ENCODE results near the gene TNNC2.
A peak's percentile ranks its signal among the peaks of the same experiment; 100 is the strongest.
"Not testable (repeated sequence)": the region's sequence is repeated elsewhere in the genome, so short reads cannot be mapped to it uniquely, and the experiment has no call there.

The TNNC2 gene

DNA sequence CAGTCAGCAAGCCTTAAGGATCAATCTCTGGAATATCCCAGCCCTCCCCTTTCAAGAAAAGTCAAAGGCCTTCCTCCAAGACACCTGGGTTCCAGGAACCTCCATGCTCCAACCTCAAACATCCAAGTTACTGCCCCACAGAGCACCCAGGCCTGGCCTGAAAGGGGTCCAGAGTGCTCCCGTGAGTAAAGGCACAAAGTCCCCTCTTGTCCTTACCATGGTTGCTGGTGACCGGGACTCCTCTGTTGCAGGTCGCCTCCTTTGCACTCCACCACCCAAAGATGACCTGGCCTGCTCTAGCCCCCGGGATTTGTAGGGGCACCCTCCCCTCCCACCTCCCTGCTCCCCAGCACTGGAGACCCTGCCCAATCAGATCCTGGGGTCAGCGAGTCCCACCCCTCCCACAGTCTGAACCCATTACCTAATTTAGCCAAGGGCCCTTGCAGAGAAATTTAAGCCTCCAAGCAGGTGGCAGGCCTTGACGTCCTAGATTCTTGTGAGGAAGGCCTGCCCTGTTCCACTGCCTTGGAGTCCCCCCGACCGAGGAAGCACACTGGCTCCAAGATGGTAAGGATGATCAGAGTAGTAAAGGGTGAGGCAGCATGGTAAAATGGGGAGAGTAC lies at the start of gene TNNC2:
TNNC2 (minus strand) TSS at position 283 of the 623 bp plus-strand sequence; CDS start at position 219, 64 bp downstream.
- DNase-seq (ENCODE audit: low read depth, low spot score), result no peak

DNA sequence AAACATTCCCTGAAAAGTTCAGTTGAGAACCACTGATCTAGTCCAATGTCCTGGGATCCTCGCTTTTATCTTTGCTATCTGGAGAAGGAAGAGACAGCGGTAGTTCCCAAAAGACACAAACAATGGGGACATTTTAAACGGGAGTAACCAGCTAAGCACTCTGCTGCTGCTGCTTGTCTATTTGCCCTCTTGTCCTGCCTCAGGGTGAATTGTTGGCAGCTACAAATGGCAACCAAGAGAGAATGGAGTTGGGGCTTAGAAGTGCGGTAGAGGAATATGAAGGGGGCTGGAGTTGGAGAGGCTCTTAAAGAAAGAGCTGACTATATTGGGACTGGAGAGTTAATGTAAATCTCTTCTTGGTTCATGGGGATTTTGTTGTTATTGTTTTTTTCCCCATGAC lies 47.5 kb upstream of the TNNC2 start:
- DNase-seq (ENCODE audit: low read depth, low spot score), result no peak

DNA sequence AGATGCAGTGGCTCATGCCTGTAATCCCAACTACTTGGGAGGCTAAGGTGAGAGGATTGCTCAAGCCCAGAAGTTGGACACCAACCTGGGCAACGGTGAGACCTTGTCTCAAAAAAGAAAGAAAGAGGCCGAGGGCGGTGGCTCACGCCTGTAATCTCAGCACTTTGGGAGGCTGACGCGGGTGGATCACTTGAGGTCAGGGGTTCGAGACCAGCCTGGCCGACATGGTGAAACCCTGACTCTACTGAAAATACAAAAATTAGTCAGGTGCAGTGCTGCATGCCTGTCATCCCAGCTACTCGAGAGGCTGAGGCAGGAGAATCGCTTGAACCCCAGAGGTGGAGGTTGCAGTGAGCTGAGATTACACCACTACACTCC lies 47.0 kb upstream of the TNNC2 start:
- not testable (repeated sequence) for DNase-seq (ENCODE audit: low read depth, low spot score)

DNA sequence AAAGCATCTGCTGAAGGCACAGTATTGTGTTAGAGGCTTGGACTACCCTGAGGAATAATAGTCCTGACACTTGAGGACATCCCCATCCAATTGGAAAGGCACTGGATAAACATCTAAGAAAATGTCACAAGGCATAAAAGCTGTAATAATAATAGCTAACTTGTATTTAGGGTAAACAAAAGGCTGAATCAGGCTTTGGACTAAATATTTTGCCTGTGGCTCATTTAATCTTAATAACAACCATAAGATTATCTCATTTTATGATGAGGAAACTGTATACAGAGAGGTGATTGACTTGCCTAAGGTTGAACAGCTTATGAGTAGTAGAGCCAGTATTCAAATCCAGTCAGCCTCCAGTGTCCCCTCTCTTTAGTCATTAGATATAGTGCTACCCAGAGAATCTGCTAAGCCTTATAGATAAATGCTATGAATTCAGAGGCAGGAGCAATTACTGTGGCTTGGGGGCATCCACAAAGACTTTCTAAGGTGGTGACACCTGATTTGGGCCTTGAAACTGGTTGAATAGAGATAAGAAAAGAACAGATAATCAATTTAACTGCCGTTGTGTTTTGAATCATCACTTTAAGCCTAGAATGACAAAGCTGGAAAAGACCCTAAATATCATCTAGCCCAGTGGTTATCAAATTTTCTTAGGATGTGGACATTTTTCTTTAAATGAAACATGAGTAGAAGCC lies 46.4 kb upstream of the TNNC2 start:
- DNase-seq (ENCODE audit: low read depth, low spot score), result no peak

DNA sequence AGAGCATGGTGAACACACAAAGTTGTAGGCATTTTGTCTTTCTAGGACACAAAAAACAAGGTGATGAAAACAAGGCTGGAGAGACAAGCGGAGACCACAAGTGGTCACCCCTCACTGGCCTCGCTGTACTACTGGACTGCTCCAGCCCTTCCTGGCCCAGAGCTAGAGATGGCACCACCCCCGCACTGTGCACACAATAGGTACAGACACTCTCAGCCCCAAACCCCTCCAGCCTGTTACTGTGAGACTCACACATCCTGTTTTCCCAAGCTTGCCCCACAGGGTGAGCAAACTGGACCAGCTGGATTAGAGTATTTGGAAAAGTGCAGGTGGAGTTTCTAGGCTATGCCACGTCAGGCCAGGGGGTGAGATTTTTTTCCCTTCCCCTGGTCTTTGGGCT lies 45.5 kb upstream of the TNNC2 start:
- no peak for DNase-seq (ENCODE audit: low read depth, low spot score)

DNA sequence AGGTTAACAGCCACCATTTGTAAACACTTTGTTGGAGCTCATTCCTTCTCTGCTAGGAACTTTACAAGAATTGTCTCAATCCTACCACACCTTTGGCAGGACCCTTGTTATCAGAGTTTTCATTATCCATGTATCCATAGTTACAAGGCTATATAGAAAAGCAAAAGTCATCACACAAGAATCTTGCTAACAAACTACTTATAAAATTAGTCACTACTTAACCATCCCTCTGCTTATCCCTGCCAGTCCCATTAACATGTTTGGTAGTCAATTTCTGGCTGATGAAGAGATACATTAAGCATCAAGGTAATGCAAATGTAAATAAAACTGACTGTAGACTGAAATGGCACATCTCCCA lies 40.7 kb upstream of the TNNC2 start:
- DNase-seq (ENCODE audit: low read depth, low spot score), result no peak

DNA sequence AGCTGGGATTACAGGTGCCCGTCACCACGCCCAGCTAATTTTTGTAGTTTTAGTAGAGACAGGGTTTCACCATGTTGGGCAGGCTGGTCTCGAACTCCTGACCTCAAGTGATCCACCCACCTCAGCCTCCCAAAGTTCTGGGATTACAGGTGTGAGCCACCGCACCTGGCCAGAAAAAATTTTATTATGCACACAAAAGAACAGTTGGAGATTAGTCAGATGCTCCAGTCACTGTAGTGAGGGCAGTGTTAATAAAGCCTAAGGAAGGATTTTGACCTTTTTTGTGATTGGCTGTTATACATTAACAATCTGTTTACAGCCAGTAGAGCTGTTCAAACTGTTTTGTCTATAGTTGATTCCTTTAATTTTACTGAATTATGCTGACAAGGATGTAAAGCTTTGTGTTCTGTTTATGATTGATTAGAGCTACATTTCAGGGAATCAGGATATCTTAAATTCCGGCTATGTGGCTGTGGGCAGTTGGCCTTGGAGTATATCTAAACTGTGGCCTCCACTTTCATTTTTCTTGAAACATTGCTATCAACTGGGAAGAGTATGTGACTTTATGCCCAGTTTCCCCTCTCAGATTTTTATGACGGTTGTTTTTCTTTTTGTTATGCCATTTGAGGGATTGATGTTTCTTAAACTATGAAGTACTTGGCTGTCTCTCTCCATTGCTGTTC lies 40.2 kb upstream of the TNNC2 start:
- no peak for DNase-seq (ENCODE audit: low read depth, low spot score)

DNA sequence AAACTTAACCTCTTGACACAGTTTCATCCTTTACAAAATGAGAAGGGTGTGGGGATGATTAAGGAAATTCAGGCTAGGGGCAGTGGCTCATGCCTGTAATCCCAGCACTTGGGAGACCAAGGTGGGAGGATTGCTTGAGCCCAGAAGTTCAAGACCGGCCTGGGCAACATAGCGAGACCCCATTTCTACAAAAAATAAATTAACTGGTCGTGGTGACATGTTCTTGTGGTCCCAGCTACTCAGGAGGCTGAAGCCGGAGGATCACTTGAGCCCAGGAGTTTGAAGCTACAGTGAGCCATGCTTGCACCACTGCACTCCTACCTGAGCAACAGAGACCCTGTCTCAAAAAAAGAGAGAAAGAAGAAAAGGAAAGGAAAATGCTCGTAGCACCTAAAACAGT lies 39.3 kb upstream of the TNNC2 start:
- DNase-seq (ENCODE audit: low read depth, low spot score), result no peak

DNA sequence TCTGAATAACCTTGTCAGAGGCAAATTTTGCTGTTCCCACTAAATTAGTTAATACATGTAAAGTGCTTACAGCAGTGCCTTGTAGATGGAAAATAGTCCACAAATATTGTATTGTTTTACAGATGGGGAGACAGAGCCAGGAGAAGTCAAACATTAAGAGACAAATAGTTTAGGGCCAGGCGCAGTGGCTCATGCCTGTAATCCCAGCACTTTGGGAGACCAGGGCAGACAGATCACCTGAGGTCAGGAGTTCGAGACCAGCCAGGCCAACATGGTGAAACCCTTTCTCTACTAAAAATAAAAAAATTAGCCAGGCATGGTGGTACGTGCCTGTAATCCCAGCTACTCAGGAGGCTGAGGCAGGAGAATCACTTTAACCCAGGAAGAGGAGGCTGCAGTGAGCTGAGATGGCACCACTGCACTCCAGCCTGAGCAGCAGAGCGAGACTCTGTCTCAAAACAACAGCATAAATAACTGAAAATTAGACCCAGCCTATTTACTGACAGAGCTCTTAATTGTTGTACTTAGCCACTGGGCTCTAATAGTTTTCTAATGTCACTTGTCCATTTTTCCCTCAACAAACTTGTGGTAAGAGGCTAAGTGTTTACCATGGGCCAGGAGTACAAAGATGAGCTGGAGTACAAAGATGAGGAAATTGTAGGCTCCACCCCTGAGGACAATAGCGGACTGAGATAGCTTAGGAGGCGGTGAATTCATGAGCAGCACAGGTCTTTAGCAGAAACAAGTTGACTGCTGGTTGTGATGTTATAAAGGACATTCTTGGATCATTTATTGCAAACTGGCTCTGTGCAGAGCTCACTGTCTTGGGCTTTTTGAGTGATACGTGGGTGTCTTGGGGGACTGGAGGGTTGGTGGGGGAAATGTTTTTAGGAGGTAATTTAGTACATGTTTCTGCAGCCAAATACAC lies 36.7 kb upstream of the TNNC2 start:
- DNase-seq (ENCODE audit: low read depth, low spot score), result no peak

DNA sequence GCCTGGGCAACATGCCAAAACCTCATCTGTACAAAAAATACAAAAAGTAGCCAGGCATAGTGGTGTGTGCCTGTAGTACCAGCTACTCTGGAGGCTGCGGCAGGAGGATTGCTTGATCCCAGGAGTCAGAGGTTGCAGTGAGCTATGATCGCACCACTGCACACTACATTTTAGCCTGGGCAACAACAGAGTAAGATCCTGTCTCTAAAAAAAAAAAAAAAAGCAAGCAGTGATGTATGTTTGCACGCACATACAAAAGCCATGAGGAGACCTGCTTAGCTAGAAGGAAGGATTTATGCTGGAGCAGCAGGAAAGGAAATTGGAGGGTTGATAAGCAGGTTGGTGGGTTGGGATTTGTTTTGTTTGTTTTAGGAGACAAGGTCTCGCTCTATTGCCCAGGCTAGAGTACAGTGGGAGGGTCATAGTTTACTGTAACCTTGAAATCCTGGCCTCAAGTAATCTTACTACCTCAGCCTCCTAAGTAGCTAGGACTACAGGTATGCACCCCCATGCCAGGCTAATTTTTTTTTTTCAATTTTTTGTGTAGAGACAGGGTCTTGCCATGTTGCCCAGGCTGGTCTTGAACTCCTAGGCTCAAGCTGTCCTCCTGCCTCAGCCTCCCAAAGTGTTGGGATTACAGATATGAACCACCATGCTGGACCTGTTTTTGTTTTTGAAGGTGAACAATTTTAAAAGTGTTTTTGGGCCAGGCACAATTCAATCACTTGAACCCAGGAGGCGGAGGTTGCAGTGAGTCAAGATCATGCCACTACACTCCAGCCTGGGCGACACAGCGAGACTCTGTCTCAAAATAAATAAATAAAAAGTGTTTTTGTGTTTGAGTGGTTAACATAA lies 34.3 kb upstream of the TNNC2 start:
- no peak for DNase-seq (ENCODE audit: low read depth, low spot score)

DNA sequence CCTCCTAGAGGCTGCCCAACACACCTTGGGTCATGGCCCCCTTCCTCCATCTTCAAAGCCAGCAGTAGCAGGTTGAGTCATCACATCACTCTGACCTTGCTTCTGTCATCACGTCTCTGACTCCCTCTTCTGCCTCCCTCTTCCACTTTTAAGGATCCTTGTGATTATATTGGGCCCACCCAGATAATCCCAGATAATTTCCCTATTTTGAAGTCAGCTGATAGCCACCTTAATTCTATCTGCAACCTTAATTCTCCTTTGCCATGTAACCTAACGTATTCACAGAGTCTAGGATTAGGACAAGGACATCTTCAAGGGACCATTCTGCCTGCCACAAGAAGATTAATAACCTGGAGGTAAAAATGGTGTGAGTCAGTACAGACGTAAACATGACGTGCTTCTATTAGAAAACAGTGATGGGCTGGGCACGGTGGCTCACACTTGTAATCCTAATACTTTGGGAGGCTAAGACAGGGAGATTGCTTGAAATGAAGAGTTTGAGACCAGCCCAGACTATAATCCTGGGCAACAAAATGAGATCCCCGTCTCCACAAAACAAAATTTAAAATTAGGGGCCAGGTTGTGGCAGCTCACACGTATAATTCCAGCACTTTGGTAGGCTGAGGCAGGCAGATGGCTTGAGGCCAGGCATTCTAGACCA lies 33.6 kb upstream of the TNNC2 start:
- DNase-seq (ENCODE audit: low read depth, low spot score), result no peak

DNA sequence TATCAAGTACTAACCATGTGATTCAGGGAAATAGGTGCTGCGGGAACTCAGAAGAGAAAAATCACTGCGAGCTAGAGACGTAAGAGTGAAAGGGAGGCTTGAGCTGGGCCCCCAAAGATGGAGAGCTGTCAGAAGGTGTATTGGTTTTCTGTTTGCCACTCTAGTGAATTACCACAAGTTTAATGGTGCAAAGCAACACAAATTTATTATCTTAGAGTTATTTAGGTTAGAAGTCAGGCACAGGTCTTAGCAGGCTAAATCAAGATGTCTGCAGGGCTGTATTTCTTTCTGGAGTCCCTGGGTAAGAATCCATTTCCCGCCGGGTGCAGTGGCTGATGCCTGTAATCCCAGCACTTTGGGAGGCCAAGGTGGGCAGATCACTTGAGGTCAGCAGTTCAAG lies 32.8 kb upstream of the TNNC2 start:
- no peak for DNase-seq (ENCODE audit: low read depth, low spot score)

DNA sequence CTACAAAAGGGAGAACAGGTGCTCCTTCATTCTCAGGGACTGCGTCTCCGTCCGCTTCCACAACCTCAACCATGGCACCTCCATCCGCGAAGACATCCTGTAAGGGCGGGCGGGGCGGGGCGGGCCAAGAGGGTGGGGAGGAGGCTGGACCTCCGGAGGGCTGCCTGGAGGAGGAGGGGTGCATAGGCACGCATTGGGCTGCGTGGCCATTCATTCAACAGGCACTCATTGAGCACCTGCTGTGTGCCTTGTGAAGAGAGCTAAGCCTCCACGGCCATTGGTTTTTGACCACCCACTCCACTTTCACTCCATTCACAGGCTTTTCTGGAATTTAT lies 30.7 kb upstream of the TNNC2 start:
- no peak for DNase-seq (ENCODE audit: low read depth, low spot score)

DNA sequence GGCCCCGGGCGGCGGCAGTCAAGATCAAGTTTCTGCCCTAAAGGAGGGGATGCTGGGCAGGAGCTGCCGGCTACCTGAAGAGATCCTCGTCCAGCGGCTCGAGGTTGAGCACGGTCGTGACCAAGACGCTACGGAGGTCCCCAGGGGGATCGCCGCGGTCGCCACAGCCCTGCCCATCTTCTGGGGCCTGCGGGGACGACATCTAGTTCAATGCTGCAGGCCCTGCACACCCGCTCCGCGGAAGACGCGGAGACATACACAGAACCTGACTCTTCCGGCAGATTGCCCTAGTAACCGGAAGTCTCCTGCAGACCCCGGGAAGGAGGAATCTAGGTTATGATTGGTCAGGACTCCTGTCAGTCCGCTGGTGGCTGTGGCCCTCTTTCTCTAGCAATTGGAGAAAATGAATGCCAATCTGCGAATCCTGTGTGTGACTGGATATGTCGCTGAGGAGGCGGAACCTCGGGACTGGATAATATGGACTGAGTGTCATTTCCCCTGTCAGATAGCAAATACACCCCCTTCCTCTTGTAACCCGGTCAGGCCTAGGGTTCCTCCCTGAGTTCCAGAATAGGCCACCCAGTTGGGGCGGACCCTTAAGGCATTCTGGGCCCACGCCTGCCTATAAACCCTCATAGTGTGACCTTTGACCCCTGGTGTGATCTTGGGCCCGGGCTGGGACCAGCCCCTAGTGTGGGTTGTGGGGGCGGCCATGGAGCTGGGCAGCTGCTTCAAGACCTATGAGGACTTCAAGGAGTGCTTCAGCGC lies 30.2 kb upstream of the TNNC2 start, which contains the start of the genes ACOT8 and ZSWIM3:
ACOT8 (minus strand) TSS at position 279 of the 768 bp plus-strand sequence; CDS start at position 202, 77 bp downstream.
ZSWIM3 (plus strand) TSS at position 501 of the 768 bp plus-strand sequence; CDS start at position 713, 212 bp downstream.
- DNase-seq (ENCODE audit: low read depth, low spot score), result peak; percentile 91

DNA sequence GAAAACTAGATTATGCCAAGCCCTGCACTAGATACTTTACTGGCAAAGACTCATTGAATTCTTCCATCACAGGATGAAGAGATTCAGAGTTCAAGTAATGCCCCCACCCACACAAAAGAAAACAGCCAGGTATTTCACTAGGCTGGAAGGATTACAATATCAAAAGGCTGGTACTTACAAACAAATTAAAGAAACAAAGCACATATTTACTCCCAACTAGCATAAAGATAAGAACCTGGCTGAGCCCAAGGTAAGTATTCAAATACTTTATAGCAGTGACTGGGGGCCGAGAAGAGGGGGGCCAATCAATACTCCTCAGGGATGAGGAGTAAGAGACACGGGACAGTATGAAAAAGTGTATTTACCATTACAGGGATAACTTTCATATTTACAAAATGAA lies 26.4 kb upstream of the TNNC2 start:
- DNase-seq (ENCODE audit: low read depth, low spot score), result no peak

DNA sequence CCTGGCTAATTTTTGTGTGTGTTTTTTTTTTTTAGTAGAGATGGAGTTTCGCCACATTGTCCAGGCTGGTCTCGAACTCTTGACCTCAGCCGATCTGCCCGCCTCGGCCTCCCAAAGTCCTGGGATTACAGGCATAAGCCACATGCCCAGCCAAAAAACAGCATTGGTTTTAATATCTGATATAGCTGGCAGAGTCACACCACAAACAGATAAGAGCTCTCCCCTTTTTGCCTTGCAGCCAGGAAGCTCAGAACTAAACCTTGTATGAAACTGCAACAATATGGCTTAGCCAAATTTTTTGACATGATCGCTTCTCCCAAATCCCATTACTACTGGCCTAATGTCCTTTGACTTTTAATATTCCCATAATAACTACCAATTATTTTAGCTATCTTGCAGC lies 25.2 kb upstream of the TNNC2 start:
- DNase-seq (ENCODE audit: low read depth, low spot score), result no peak

DNA sequence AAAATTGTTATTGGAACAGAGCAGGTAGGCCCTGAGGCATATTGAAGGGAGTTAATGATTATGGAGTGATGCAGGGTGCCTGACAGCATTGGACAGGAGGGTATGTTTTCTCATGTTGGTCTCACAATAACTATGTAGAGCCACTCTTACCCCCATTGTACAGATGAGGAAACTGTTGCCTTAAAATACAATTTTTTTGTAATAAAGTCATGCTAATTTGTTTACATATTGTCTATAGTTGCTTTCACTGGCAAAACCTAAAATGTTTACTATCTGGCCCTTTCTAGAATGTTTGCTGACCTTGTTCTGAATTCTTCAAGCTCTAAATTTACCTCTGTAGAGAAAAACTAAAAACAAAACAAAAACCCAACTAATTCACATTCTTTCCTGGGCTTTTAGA lies 24.4 kb upstream of the TNNC2 start:
- no peak for DNase-seq (ENCODE audit: low read depth, low spot score)

DNA sequence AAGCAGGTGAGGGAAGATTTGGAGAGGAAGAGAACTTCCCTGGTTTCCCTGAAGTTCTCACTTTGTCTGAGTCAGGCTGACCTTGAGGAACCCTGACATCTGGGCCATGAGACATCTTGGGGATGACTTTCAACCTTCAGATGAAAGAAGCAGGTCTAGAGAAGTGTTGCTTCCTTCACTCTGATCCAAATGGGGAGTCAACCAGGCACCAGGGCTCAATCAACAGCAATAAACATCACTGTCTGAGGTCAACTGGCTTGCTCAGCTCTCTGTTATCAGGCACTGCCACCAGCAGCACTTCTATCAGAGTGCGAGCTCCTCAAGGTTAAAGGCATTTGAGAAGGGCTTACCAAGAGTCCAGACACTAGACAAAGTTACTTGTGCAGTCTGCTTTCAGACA lies 23.8 kb upstream of the TNNC2 start:
- no peak for DNase-seq (ENCODE audit: low read depth, low spot score)

DNA sequence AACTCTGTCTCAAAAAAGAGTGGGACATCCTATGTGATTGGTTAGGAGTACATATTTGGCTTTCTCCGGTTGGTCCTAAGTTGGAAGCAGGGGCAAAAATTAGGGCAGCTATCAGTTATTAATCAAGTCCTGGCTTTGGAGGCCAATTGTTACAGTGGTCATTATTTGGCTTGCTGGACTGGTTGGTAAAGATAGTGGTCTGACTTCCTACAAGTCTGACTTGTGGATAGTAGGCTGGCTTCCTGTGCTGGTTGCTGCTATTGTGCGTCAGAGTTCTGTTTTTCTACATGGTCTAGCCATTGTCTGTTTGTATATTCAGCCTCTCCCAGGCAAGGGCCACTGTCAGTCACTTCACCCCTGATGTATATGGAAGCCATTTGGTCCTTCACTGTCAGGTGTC lies 23.1 kb upstream of the TNNC2 start:
- DNase-seq (ENCODE audit: low read depth, low spot score), result no peak
